Stimulated activated memory B cell treated with anti-CD40 and anti-IgM and Interleukin-4, amounts not matched to agents 10 μg/mL and 1 μg/mL and 100 μg/mL, for 72 hours (primary cell): ENCODE results near the gene GJC2.
"Not testable (repeated sequence)": the region's sequence is repeated elsewhere in the genome, so short reads cannot be mapped to it uniquely, and the experiment has no call there.

Experiments used
- ATAC-seq: fragments of 150-1000 bp; cut with Tn5 transposase; 2 replicates; pipeline ENCODE4 v1.10.0; 2021
- H3K27ac Mint-ChIP-seq: one replicate; pipeline ENCODE4 v1.8.0; 2022; ENCODE audit warnings: mild to moderate bottlenecking, mixed read lengths
- H3K27me3 Mint-ChIP-seq: one replicate; pipeline ENCODE4 v1.8.0; 2022; ENCODE audit warnings: mixed read lengths
- H3K36me3 Mint-ChIP-seq: one replicate; pipeline ENCODE4 v1.8.0; 2022; ENCODE audit warnings: mixed read lengths
- H3K4me1 Mint-ChIP-seq: one replicate; pipeline ENCODE4 v1.8.0; 2022; ENCODE audit warnings: mixed read lengths
- H3K4me3 Mint-ChIP-seq: one replicate; pipeline ENCODE4 v1.8.0; 2022; ENCODE audit warnings: mild to moderate bottlenecking, moderate library complexity, mixed read lengths
- H3K9me3 Mint-ChIP-seq: one replicate; pipeline ENCODE4 v1.8.0; 2022; ENCODE audit warnings: mixed read lengths

The GJC2 gene

DNA sequence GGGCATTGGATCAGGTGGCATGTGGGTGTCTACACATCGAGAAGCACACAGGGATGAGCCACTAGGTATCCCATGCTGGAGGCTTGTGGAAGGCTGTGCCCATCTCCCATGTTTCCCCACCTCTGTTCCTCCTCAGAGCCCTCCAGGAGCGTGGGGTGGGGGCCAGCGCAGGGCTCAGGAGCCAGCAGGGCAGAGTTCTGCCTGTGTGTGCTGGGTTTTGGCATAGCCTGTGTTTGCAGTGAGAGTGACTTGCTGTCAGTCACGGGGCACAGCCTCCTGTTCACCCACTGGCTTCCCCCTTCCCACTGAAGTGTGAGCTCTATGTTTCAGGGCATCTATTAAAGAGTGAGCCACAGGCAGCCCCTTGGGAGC lies 26.3 kb downstream of the GJC2 start:
- H3K4me1 Mint-ChIP-seq, result peaks cover 18% of the 10 kb centered on the region
- no peak overlapping the region for H3K4me3 Mint-ChIP-seq
- no peaks in the 10 kb centered on the region for H3K9me3 Mint-ChIP-seq
- H3K36me3 Mint-ChIP-seq, result peaks cover 14% of the 10 kb centered on the region
- H3K27me3 Mint-ChIP-seq, result no peaks in the 10 kb centered on the region
- no peak overlapping the region for H3K27ac Mint-ChIP-seq
- ATAC-seq, result no peak

DNA sequence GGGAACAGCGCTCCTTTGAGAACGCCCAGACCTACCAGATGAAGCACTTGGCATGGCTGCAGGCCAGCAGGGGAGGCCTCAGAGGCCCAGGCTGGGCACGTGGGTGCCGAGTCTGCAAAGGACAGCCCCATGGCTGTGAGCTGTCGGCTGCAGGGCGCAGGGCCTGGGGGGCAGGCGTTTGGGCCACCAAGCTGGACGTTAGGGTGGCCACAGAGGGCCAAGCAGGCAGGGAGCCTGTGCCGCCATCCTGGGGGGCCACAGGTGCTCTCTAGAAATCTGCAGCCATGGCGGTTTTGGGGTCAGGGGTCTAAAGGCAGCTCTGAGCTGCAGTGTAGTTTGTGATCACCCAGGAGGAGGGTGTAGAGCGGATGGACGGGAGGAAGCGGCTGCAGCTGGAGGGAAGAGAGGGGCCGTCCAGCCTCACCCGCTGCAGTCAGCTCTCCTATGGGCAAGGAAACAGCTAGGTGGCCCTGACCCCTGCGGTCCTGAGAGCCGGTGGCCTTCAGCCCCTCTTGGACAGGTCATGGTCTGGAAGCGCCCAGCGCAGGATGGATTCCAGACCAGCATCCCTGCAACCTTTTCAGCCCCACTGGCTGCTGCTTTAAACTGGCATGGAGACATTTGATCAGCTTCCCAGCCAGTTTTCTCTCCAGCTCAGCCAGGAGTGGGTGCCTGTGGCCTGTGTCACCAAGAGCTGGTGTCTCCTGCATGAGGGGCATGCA lies 26.9 kb downstream of the GJC2 start:
- no peak overlapping the region for H3K27ac Mint-ChIP-seq
- H3K36me3 Mint-ChIP-seq, result peaks cover 12% of the 10 kb centered on the region
- no peak for ATAC-seq
- H3K9me3 Mint-ChIP-seq, result no peaks in the 10 kb centered on the region
- peaks cover 15% of the 10 kb centered on the region for H3K4me1 Mint-ChIP-seq
- H3K27me3 Mint-ChIP-seq, result no peaks in the 10 kb centered on the region
- H3K4me3 Mint-ChIP-seq, result no peak overlapping the region

DNA sequence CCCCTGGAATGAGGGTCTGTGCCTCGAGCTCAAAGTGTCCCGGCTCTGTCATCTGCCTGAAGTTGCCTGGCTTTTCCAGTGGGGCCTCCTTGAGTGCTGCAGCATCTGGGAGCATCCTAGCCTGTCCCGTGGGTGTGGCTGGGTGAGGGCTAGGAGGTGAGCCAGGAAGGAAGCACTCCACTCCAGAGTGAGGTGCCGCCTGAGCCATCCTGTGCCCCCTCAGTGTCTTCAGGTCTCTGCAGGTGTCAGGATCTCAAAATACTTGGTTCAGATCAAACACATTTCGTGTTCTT lies 27.4 kb downstream of the GJC2 start:
- no peak for ATAC-seq
- H3K27me3 Mint-ChIP-seq, result no peaks in the 10 kb centered on the region
- H3K4me3 Mint-ChIP-seq, result no peak overlapping the region
- no peak overlapping the region for H3K27ac Mint-ChIP-seq
- H3K9me3 Mint-ChIP-seq, result no peaks in the 10 kb centered on the region
- H3K36me3 Mint-ChIP-seq, result peaks cover 7% of the 10 kb centered on the region
- H3K4me1 Mint-ChIP-seq, result peaks cover 10% of the 10 kb centered on the region

DNA sequence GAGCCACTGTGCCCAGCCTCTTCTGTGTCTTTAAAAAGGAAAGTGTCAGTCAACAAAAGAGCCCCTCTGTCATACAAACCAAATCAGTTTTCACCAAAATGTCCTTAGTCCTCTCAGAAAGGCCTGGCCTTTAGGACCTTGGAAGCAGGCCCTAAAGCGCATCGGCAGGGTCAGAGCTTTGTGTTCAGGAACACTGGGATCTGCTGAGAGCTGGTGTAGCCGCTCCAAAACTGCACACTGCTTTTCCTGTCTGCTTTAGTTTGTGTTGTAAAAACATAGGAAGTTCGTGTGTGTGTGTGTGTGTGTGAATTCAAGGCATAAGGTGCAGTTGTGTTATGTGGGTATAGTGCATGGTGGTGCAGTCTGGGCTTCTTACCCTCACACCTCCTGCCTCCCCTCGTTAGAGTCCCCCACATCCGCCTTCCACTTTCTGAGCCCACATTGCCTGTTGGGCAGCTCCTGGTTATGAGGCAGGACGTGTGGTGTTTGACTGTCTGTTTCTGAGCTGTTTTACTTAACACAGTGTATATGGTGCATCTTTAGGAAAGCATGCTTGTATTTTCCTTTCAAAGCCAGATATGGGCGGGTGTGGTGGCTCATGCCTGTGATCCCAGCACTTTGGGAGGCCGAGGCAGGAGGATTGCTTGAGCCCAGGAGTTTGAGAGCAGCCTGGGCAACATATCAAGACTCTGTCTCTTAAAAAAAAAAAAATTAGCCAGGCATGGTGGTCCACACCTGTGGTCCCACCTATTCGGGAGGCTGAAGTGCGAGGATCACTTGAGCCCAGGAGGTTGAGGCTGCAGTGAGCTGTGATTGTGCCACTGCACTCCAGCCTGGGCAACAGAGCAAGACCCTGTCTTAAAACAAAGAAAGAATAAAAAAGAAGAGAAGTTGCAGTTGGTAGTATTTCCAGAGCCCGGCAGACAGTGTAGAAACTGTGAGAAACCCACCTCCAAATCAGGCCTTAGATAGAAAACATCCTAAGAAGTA lies 28.3 kb downstream of the GJC2 start:
- Mint-ChIP-seq H3K4me1 (peaks cover 1% of the 10 kb centered on the region), H3K27ac (no peak overlapping the region), H3K36me3 (peaks cover 7% of the 10 kb centered on the region), H3K27me3 (no peaks in the 10 kb centered on the region), H3K4me3 (no peak overlapping the region), H3K9me3 (no peaks in the 10 kb centered on the region)
- ATAC-seq, result no peak

DNA sequence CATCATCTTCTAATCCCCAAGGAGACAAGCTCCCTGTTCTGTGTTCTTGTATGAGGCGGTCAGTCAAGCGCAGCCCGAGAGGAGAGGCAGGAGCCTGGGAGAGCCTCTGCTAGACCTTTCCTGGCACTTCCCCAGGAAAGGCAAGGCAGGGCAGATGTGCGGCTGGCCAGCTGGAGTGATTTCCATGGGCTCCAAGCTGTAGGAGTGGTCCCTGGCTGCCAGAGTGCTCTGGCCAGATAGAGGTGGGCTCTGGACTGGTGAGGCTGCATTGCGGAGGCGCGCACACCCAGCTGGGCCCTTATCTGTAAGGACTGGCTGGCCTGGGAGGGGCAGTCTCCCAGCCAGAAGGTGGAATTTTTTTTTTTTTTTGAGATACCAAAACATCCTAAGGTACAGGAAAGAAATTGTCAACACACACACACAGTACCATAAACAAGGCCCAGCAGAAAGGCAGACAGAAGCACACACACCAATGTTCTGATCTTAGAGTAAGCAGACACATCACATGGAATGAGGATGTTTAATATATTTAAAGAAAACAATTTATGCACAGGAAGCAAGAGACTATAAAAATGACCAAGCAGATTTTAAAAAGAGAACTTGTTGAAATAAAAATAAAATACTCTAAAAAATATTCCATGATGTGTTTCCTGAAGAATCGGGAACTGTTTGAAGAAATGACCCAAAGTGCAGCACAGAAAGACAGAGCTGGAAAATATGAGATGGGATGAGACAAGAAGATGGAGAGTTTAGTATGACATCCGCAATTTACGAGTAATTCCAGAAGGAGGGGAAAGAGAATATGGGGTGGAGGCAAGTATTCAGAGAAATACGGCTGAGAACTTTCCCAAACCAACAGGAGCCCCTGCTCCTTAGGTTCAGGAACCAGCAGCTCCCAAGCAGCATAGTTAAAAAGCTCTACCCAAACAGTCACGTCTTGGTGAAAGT lies 29.3 kb downstream of the GJC2 start:
- Mint-ChIP-seq H3K9me3 (no peaks in the 10 kb centered on the region), H3K4me3 (no peak overlapping the region), H3K27ac (no peak overlapping the region), H3K27me3 (no peaks in the 10 kb centered on the region), H3K4me1 (no peaks in the 10 kb centered on the region), H3K36me3 (peaks cover 7% of the 10 kb centered on the region)
- ATAC-seq, result no peak

DNA sequence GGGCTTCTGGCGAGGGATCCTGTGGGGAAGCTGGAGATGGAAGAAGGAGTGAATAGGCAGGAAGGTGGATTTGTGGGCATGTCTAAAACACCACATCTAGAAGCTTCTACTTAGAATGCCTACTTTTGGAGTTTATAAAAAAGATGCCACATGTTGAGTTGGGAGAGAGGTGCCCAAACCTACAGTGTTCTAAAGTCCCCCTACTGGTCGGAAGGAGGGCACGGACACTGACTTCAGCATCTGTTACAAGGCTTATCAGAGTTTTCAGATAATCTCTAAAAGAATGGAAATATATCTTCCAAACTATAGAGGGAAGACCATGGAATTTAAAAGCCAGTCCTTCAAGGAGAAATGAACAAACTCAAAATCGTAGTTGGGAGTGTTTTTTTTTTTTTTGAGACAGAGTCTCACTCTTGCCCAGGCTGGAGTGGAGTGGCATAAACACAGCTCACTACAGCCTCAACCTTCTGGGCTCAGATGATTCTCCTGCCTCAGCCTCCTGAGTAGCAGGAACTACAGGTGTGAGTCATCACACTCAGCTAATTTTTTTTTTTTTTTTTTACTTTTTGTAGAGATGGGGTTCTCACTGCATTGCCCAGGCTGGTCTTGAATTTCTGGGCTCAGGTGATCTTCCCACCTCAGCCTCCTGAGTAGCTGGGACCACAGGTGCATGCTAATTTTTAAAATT lies 30.7 kb downstream of the GJC2 start:
- Mint-ChIP-seq H3K9me3 (no peaks in the 10 kb centered on the region), H3K36me3 (peaks cover 7% of the 10 kb centered on the region), H3K27me3 (no peaks in the 10 kb centered on the region), H3K4me3 (no peak overlapping the region), H3K27ac (no peak overlapping the region), H3K4me1 (no peaks in the 10 kb centered on the region)
- no peak for ATAC-seq

DNA sequence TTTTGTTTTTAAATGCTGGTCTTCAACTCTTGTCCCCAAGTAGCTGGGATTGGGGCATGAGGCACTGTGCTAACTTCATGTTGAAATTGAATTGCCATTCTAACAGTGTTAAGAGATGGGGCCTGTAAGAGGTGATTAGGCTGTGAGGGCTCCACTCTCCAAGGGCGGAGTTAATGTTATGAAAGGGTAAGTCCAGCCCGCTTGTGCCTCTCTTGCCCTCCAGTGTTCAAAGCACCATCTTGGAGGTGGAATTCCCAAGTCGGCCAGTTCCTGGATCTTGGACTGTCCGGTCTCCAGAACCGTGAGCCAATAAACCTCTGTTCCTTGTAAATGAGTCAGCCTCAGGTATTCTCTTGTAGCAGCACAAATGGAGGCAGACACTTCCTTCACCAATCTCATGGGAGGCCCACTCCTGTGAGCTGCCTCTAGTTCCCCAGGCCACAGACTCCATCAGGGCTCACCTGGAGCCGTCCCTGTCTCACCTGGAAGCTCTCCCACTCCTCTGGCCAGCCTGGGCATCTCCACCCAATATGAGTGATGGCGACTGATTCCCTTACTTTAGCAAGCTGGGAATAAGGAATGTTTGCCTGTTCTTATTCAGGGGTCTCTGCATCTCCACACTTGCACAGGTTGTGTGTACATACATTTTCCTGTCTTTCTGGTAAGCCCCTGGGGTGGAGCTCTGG lies 31.4 kb downstream of the GJC2 start:
- H3K4me1 Mint-ChIP-seq, result no peaks in the 10 kb centered on the region

DNA sequence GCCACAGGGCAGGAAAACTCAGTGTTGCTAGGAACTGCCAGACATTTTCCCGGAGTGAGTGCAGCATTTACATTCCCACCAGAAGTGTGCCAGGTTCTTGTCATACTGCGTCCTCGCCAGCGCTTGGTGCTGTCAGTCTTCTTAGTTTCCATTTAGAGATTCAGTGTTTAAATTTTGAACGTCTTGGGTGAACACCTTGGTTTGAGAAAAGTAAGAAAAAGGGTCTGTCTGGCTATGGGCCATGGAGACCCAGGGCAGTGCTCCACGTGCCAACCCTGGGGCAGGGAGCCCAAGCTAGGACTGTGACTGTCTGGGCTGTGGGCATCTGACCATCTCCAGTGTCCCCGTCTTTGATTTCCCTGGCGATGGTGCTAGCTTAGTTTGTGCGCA lies 31.9 kb downstream of the GJC2 start:
- no peaks in the 10 kb centered on the region for H3K4me1 Mint-ChIP-seq
- no peaks in the 10 kb centered on the region for H3K9me3 Mint-ChIP-seq
- H3K36me3 Mint-ChIP-seq, result peaks cover 7% of the 10 kb centered on the region
- H3K27ac Mint-ChIP-seq, result no peak overlapping the region
- ATAC-seq, result no peak
- no peak overlapping the region for H3K4me3 Mint-ChIP-seq
- H3K27me3 Mint-ChIP-seq, result no peaks in the 10 kb centered on the region

More for the DNA sequence above, 31.4 kb downstream of the GJC2 start:
- no peak for ATAC-seq
- H3K27me3 Mint-ChIP-seq, result no peaks in the 10 kb centered on the region
- no peaks in the 10 kb centered on the region for H3K9me3 Mint-ChIP-seq
- H3K36me3 Mint-ChIP-seq, result peaks cover 7% of the 10 kb centered on the region
- H3K27ac Mint-ChIP-seq, result no peak overlapping the region
- no peak overlapping the region for H3K4me3 Mint-ChIP-seq

DNA sequence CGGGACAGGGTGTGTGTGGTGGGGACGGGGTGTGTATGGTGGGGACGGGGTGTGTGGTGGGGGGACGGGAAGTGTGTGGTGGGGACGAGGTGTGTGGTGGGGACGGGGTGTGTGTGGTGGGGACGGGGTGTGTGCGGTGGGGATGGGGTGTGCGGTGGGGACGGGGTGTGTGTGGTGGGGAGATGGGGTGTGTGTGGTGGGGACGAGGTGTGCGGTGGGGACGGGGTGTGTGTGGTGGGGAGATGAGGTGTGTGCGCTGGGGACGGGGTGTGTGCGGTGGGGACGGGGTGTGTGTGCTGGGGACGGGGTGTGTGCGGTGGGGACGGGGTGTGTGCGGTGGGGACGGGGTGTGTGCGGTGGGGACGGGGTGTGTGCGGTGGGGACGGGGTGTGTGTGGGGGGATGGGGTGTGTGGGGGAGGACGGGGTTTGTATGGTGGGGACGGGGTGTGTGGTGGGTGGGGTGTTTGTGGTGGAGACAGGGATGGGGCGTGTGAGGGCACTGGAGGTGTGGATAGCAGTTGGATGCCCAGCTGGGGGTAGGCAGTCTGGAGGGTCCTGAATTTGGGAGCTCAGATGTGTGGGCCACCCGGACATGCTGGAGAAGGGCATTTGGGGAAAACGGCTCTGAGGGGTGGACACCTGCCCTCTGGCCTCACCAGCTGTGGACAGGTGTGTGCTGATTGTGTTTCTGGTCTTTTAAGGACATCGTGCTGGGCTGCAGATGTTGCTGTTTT lies 32.7 kb downstream of the GJC2 start:
- ATAC-seq, result peak; percentile 76
- Mint-ChIP-seq H3K36me3 (peaks cover 7% of the 10 kb centered on the region), H3K27ac (no peak overlapping the region), H3K4me3 (no peak overlapping the region), H3K27me3 (no peaks in the 10 kb centered on the region), H3K9me3 (no peaks in the 10 kb centered on the region), H3K4me1 (no peaks in the 10 kb centered on the region)

DNA sequence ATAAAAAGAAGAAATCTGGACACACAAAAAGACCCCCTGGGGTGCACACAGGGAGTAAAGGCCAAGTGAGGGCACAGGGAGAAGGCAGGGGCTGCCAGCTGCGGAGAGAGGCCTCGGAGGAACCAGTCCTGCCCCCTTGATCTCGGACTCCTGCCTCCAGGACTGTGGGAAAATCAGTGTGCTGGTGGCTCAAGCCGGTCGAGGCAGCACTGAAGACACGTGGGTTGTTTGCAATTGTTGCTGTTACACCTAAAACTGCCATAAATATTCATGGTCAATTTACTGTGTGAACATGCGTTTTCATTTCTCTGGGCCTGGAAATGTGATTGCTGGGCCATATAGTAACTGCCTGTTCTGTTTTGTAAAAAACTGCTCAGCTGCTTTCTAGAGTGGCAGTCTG lies 34.4 kb downstream of the GJC2 start:
- Mint-ChIP-seq H3K4me3 (no peak overlapping the region), H3K4me1 (no peaks in the 10 kb centered on the region), H3K36me3 (no peaks in the 10 kb centered on the region), H3K9me3 (no peaks in the 10 kb centered on the region), H3K27me3 (no peaks in the 10 kb centered on the region), H3K27ac (no peak overlapping the region)
- ATAC-seq, result no peak

DNA sequence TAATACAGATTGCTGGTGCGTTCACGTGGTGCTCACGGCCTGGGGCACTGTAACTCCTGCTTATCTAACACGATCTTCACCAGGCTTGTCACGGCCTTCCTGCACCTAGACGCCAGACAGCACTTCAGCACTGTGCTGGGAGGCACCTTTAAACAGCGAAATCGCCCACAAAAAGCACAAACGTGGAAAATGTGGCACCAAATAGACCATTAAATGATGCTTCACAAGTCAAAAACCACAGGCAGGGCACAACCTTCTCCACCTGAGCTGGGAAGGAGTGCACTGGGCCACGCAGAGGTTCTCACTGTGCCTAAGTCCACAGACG lies 35.9 kb downstream of the GJC2 start:
- Mint-ChIP-seq H3K4me3 (no peak overlapping the region), H3K27me3 (no peaks in the 10 kb centered on the region), H3K4me1 (no peaks in the 10 kb centered on the region), H3K27ac (no peak overlapping the region), H3K9me3 (no peaks in the 10 kb centered on the region), H3K36me3 (peaks cover 5% of the 10 kb centered on the region)
- no peak for ATAC-seq

DNA sequence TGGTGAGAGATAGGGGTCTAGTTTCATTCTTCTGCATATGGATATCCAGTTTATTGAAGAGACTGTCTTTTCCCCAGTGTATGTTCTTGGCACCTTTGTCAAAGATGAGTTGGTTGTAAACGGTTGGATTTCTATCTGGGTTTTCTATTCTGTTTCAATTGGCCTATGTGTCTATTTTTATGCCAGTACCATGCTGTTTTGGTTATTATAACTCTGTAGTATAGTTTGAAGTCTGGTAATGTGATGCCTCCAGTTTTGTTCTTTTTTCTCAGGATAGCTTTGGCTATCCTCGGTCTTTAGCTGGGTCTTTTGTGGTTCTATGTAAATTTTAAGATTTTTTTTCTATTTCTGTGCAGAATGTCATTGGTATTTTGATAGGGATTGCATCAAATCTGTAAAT lies 38.5 kb downstream of the GJC2 start:
- not testable (repeated sequence) for H3K9me3 Mint-ChIP-seq, H3K27me3 Mint-ChIP-seq, H3K4me3 Mint-ChIP-seq, ATAC-seq, H3K27ac Mint-ChIP-seq, H3K4me1 Mint-ChIP-seq, H3K36me3 Mint-ChIP-seq

DNA sequence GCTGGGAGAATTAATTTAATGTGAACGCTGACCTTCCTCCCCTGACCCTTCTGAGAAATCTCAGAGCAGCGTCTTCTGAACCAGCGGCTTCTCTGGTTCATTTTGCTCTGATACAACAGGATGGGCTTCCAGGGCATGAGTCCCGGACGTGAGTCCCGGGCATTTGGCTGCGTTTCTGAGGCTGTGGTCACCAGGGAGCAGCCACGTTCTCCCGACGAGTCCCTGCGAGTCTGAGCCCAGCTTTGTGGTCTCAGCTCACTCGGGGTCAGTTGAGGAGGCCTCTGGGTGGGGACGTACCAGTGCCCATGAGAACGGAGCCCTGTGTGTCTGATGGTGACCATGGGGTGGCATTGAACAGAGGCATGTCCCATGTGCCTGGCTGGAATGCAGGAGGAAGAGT lies 40.5 kb downstream of the GJC2 start:
- no peak for ATAC-seq
- no peak overlapping the region for H3K4me3 Mint-ChIP-seq
- H3K36me3 Mint-ChIP-seq, result peaks cover 6% of the 10 kb centered on the region
- no peaks in the 10 kb centered on the region for H3K9me3 Mint-ChIP-seq
- no peaks in the 10 kb centered on the region for H3K27me3 Mint-ChIP-seq
- H3K4me1 Mint-ChIP-seq, result no peaks in the 10 kb centered on the region
- no peak overlapping the region for H3K27ac Mint-ChIP-seq

DNA sequence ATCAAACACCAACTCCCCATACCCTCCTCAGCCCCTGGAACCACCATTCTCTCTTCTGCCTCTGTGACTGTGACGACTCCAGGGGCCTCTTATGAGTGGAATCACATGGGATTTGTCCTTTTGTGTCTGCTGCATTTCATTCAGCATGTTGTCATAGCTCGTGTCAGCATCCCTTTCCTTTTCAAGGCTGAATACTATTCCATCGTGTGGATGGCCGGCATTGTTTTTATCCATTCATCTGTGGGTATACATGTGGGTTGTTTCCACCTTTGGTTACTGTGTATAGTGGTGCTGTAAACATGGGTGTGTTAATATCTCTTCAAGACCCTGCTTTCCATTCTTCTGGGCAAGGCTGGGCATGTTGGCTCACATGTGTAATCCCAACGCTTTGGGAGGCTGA lies 41.0 kb downstream of the GJC2 start:
- Mint-ChIP-seq H3K4me3 (no peak overlapping the region), H3K27me3 (no peaks in the 10 kb centered on the region), H3K9me3 (no peaks in the 10 kb centered on the region), H3K4me1 (no peaks in the 10 kb centered on the region), H3K27ac (no peak overlapping the region), H3K36me3 (peaks cover 12% of the 10 kb centered on the region)
- ATAC-seq, result no peak
